Omental fat pad (tissue), 4 donors: ENCODE results near the gene CKM. TPM values are rescaled to one million over a fixed set of nuclear protein-coding genes. Genes with fewer than 3 reads are reported as not detected.
"Not testable (repeated sequence)": the region's sequence is repeated elsewhere in the genome, so short reads cannot be mapped to it uniquely, and the experiment has no call there.

Source experiments
- ATAC-seq: fragments of 150-250 bp; one replicate; pipeline ENCODE4 v1.9.1; 2016; ENCODE audit warnings: mild to moderate bottlenecking, moderate library complexity; ENCODE audit not compliant: low FRiP score
- DNase-seq: peaks from one replicate; pipeline ENCODE4 v3.0.0-alpha.2; 2019; ENCODE audit warnings: low spot score
- CTCF ChIP-seq, 3 donors: fragments of 450-650 bp; IDR thresholded peaks; one replicate each; pipeline ENCODE4 v1.5.1; 2016 to 2017; ENCODE audit warnings: antibody characterized with exemption in 3 of 3, mild to moderate bottlenecking in 3 of 3, moderate library complexity in 2 of 3
- total RNA-seq, 4 donors: library from RNA; depleted of rRNA; stranded (reverse); fragments of >200 nt; gene quantifications; one replicate each; pipeline ENCODE4 v1.1.0, GENCODE V29; 2016

The CKM gene
- total RNA-seq, 4 donors from 2014 or later, result not detected

GRCh38 chr19:45321848-45322247 is 827 bp downstream of the CKM start:
- no peak for ATAC-seq
- TF ChIP-seq CTCF (IDR thresholded peaks at IDR 0.05), result no peak
- no peak for DNase-seq

- DNase-seq (no peak), ATAC-seq (no peak)
- TF ChIP-seq CTCF (IDR thresholded peaks at IDR 0.05), result no peak
Observed at GRCh38 chr19:45320997-45321775, 1.5 kb downstream of the CKM start.

GRCh38 chr19:45315304-45315703 is 7.4 kb downstream of the CKM start:
- no peak for DNase-seq
- ATAC-seq, result peak; percentile 39
- no peak for TF ChIP-seq CTCF (IDR thresholded peaks at IDR 0.05)

- no peak for TF ChIP-seq CTCF (IDR thresholded peaks at IDR 0.05)
- ATAC-seq (no peak), DNase-seq (no peak)
Observed at GRCh38 chr19:45314708-45315245, 7.9 kb downstream of the CKM start.

GRCh38 chr19:45312285-45312684 is 10.4 kb downstream of the CKM start:
- not testable (repeated sequence) for DNase-seq

GRCh38 chr19:45311621-45312020 is 11.1 kb downstream of the CKM start:
- ATAC-seq (no peak), DNase-seq (no peak)
- TF ChIP-seq CTCF (IDR thresholded peaks at IDR 0.05), result no peak

More at GRCh38 chr19:45312285-45312684, 10.4 kb downstream of the CKM start:
- ATAC-seq, result not testable (repeated sequence)

GRCh38 chr19:45309322-45309721 is 13.4 kb downstream of the CKM start:
- ATAC-seq, DNase-seq: not testable (repeated sequence)

GRCh38 chr19:45307361-45307760 is 15.3 kb downstream of the CKM start:
- DNase-seq, result no peak
- no peak for TF ChIP-seq CTCF (IDR thresholded peaks at IDR 0.05)

More at GRCh38 chr19:45307361-45307760, 15.3 kb downstream of the CKM start:
- ATAC-seq, result no peak
